Hematopoietic multipotent progenitor cell treated with erythropoietin and hydrocortisone succinate and interleukin-3 and kit ligand, for 15 days (in vitro differentiated cells): ENCODE results near the gene AUH.

Experiments
- DNase-seq: peaks from one replicate; pipeline ENCODE4 v3.0.0-alpha.2; 2015; ENCODE audit warnings: low spot score

Gene AUH

DNA sequence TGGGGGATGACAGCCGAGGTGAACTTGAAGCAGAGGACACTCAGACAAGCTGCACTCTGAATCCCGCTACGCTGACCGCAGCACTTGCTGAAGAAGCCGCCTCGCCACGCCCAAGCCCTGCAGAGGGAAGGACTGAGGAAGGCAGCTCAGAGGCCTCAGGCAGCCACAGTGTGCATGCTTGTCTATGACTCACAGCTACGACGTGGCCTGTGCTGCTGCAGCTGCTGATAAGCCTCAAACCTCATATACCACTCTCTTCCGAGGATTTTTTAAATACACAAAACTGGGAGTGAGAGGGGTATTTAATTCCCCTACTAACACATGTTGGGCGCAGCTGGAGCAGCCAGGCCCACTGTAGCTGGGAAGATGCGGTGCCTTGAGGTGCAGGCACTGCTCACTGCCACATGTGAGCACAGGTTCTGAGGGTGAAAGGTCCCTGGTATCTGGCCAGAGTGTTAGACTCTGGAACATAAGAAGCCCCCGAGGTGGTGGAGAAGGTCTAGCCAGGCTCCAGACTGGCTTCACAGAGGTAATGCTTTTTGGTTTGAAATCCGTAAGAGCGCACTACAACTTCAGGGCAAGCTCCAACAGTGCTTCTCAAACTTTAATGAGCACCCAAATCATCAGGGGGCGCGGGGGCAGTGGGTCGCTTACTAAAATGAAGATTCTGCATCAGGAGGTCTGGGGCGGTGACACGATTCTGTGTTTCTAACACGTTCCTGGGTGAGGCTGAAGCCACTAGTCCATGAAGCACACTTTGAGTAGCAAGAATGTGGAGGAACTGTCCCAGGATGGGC, 196.8 kb downstream of the AUH start:
- peak; percentile 17 for DNase-seq
